HUDEP-2 (cell line): ENCODE measurements around the gene EIF4E2.
"Not testable (repeated sequence)": the region's sequence is repeated elsewhere in the genome, so short reads cannot be mapped to it uniquely, and the experiment has no call there.

Experiments
- DNase-seq, 76 experiments: peaks; one replicate each; lab custom pipeline; 2025; ENCODE audit not compliant: unreplicated experiment in 76 of 76; lab: John Stamatoyannopoulos, UW

The EIF4E2 gene

GRCh38 chr2:232521959-232522622 lies 28.4 kb upstream of the EIF4E2 start:
- DNase-seq, result peak in 31 of 76 experiments; percentile 4 to 54 (median 29)

- no peak for DNase-seq
Measured at GRCh38 chr2:232522623-232523401, 27.7 kb upstream of the EIF4E2 start.

GRCh38 chr2:232523402-232523681 lies 27.1 kb upstream of the EIF4E2 start:
- DNase-seq, result no peak

- DNase-seq, result peak in 32 of 76 experiments; percentile 2 to 52 (median 21)
Measured at GRCh38 chr2:232523682-232524597, 26.5 kb upstream of the EIF4E2 start.

GRCh38 chr2:232524771-232525170 lies 25.7 kb upstream of the EIF4E2 start:
- no peak for DNase-seq

GRCh38 chr2:232525199-232525598 lies 25.3 kb upstream of the EIF4E2 start:
- no peak for DNase-seq

GRCh38 chr2:232525791-232526371 lies 24.6 kb upstream of the EIF4E2 start, which contains the start of gene CHRND:
TSS of gene CHRND (plus strand) at chr2:232526160. CDS start at chr2:232526216, 56 bp downstream.
- DNase-seq, result no peak

GRCh38 chr2:232526372-232526941 lies 24.0 kb upstream of the EIF4E2 start:
- no peak for DNase-seq

- no peak for DNase-seq
Measured at GRCh38 chr2:232527905-232528470, 22.5 kb upstream of the EIF4E2 start.

- no peak for DNase-seq
Measured at GRCh38 chr2:232528746-232529460, 21.6 kb upstream of the EIF4E2 start.

GRCh38 chr2:232529806-232530547 lies 20.5 kb upstream of the EIF4E2 start:
- DNase-seq, result no peak

GRCh38 chr2:232530626-232531260 lies 19.7 kb upstream of the EIF4E2 start:
- DNase-seq, result no peak

- no peak for DNase-seq
Measured at GRCh38 chr2:232532419-232532818, 18.1 kb upstream of the EIF4E2 start.

GRCh38 chr2:232532821-232533220 lies 17.7 kb upstream of the EIF4E2 start:
- not testable (repeated sequence) for DNase-seq

GRCh38 chr2:232533944-232534710 lies 16.4 kb upstream of the EIF4E2 start:
- DNase-seq, result peak in 2 of 76 experiments; percentile 11 to 26

- DNase-seq, result no peak
Measured at GRCh38 chr2:232534940-232535651, 15.4 kb upstream of the EIF4E2 start.
